HL-60 (cell line): ENCODE measurements around the gene BLOC1S4.

Experiments
- CTCF ChIP-seq: IDR thresholded peaks from one replicate; pipeline ENCODE4 v1.5.1; 2011; ENCODE audit warnings: low read length, control low read depth, inconsistent platforms; ENCODE audit not compliant: insufficient read depth
- POLR2AphosphoS5 ChIP-seq: IDR thresholded peaks from 2 replicates; pipeline ENCODE4 v1.6.1; 2012; ENCODE audit warnings: low read depth

GRCh38 chr4:6758728-6759127, 42.8 kb downstream of the BLOC1S4 start:
- no peak for TF ChIP-seq CTCF
- no peak for TF ChIP-seq POLR2AphosphoS5
